Mesendoderm (in vitro differentiated cells): ENCODE measurements around the gene GOLGA2.

Source experiments
- DNase-seq: peaks from one replicate; pipeline ENCODE4 v3.0.0; 2013
- H2AK5ac ChIP-seq: 2 replicates; pipeline ENCODE4 v1.6.1; 2013; ENCODE audit warnings: low read length, inconsistent platforms
- H2BK120ac ChIP-seq: 2 replicates; pipeline ENCODE4 v1.6.1; 2013; ENCODE audit warnings: low read depth, mild to moderate bottlenecking, low read length, moderate library complexity, mixed read lengths
- H2BK15ac ChIP-seq: replicated peaks from 2 replicates; pipeline ENCODE4 v1.6.1; 2013; ENCODE audit warnings: low read depth, mild to moderate bottlenecking, moderate library complexity
- H2BK5ac ChIP-seq: 2 replicates; pipeline ENCODE4 v1.6.1; 2013; ENCODE audit warnings: low read length, inconsistent platforms
- H3K18ac ChIP-seq: 2 replicates; pipeline ENCODE4 v1.6.1; 2013; ENCODE audit warnings: mild to moderate bottlenecking, low read length, mixed read lengths
- H3K23ac ChIP-seq: one replicate; pipeline ENCODE4 v1.6.1; 2013; ENCODE audit warnings: low read length
- H3K27ac ChIP-seq: 2 replicates; pipeline ENCODE4 v1.5.1; 2013; ENCODE audit warnings: low read depth, mild to moderate bottlenecking, inconsistent platforms, low read length, moderate library complexity
- H3K27me3 ChIP-seq: 2 replicates; pipeline ENCODE4 v1.6.1; 2013; ENCODE audit warnings: low read length, control low read depth, mild to moderate bottlenecking, inconsistent platforms; ENCODE audit not compliant: insufficient read depth, poor library complexity
- H3K36me3 ChIP-seq: 2 replicates; pipeline ENCODE4 v1.6.1; 2013; ENCODE audit warnings: low read length, inconsistent platforms; ENCODE audit not compliant: control insufficient read depth, insufficient read depth
- H3K4ac ChIP-seq: one replicate; pipeline ENCODE4 v1.6.1; 2013; ENCODE audit warnings: low read depth, mild to moderate bottlenecking, low read length, moderate library complexity
- H3K4me1 ChIP-seq: 2 replicates; pipeline ENCODE4 v1.6.1; 2013; ENCODE audit warnings: low read depth, low read length, inconsistent platforms; ENCODE audit not compliant: control insufficient read depth
- H3K4me2 ChIP-seq: 2 replicates; pipeline ENCODE4 v1.6.1; 2013; ENCODE audit warnings: low read length
- H3K4me3 ChIP-seq: 2 replicates; pipeline ENCODE4 v1.5.1; 2013; ENCODE audit warnings: mild to moderate bottlenecking, low read length
- H3K56ac ChIP-seq: one replicate; pipeline ENCODE4 v1.6.1; 2013; ENCODE audit warnings: low read length
- H3K79me1 ChIP-seq: 2 replicates; pipeline ENCODE4 v1.6.1; 2013; ENCODE audit warnings: low read length, inconsistent platforms
- H3K79me2 ChIP-seq: 2 replicates; pipeline ENCODE4 v1.6.1; 2013; ENCODE audit warnings: mild to moderate bottlenecking, low read length; ENCODE audit not compliant: control insufficient read depth, insufficient read depth
- H3K9ac ChIP-seq: 2 replicates; pipeline ENCODE4 v1.6.1; 2013; ENCODE audit warnings: low read length, inconsistent platforms
- H4K5ac ChIP-seq: one replicate; pipeline ENCODE4 v1.6.1; 2013; ENCODE audit warnings: low read length
- H4K8ac ChIP-seq: one replicate; pipeline ENCODE4 v1.6.1; 2013; ENCODE audit warnings: low read depth, mild to moderate bottlenecking, control low read depth, low read length, moderate library complexity
- WGBS: extraction: QIAGEN DNeasy Blood & Tissue Kit; methylation state at CpG from one replicate; pipeline ENCODE4 v1.1.7; 2013; ENCODE audit warnings: low lambda C conversion rate, missing lambda C conversion rate; ENCODE audit not compliant: insufficient coverage; ENCODE audit errors: extremely low coverage; 5-methylcytosine and 5-hydroxymethylcytosine counted together

GOLGA2 gene

GRCh38 chr9:128224877-128225276, 50.9 kb downstream of the GOLGA2 start:
- Histone ChIP-seq H2BK15ac (no peak overlapping the region), H3K36me3 (no peaks in the 10 kb centered on the region), H3K23ac (no peak overlapping the region), H2BK5ac (no peak overlapping the region), H3K4ac (no peak overlapping the region), H3K4me3 (no peak overlapping the region), H4K5ac (no peak overlapping the region), H2BK120ac (no peak overlapping the region), H3K18ac (no peak overlapping the region), H3K27me3 (no peaks in the 10 kb centered on the region), H3K27ac (no peak overlapping the region), H2AK5ac (no peak overlapping the region), H3K79me1 (no peaks in the 10 kb centered on the region), H3K56ac (no peak overlapping the region), H4K8ac (no peak overlapping the region), H3K79me2 (no peaks in the 10 kb centered on the region), H3K9ac (no peak overlapping the region), H3K4me1 (no peaks in the 10 kb centered on the region), H3K4me2 (no peak overlapping the region)
- WGBS = no CpG with 5 or more reads among the region's 7 CpGs
- DNase-seq = no peak

DNA sequence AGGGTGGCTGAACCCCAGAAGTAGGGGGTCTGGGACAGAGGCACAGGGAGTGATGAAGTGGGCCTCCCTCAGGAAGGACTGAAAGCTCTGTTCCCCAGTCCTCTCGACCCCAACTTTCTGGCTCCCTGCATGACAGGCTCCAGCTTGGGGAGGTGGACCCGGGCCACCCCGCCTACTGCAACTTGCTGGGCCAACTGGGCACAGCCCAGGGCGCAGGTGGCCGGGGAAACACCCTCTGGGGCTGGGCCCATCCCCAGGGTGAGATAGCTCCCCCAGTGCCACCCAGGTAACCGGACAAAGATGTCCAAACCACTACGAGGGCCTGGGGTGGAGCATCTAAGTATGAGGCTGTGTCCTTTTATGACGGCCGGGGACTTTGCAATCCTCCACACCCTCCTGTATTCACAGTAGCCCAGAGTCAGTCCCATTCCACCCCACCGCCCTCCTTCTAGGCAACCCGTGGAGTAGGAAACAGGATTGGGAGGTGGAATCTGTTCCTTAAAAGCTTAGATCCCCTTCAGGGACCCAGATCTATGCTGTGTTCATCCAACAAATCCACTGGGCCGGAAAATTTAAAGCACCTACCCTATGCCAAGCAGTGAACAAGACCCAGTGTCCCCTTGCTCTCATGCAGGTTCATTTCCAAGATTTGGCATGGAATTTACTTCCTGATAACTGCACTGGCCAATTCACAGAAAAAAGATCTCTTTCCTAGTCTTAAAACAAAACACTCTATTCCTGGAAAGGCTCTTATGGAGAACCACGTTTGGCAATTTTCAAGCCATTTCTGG, 52.7 kb downstream of the GOLGA2 start:
- Histone ChIP-seq H3K27ac (no peak overlapping the region), H3K18ac (no peak overlapping the region), H3K79me1 (no peaks in the 10 kb centered on the region), H3K4me2 (no peak overlapping the region), H3K56ac (no peak overlapping the region), H3K36me3 (no peaks in the 10 kb centered on the region), H3K4me1 (peaks cover 3% of the 10 kb centered on the region), H3K9ac (no peak overlapping the region), H3K27me3 (no peaks in the 10 kb centered on the region), H2AK5ac (no peak overlapping the region), H4K5ac (no peak overlapping the region), H3K79me2 (no peaks in the 10 kb centered on the region), H3K4ac (no peak overlapping the region), H2BK15ac (no peak overlapping the region), H2BK5ac (no peak overlapping the region), H2BK120ac (no peak overlapping the region), H4K8ac (no peak overlapping the region), H3K4me3 (no peak overlapping the region), H3K23ac (no peak overlapping the region)
- DNase-seq = no peak
- WGBS = no CpG with 5 or more reads among the region's 13 CpGs

GRCh38 chr9:128222026-128222425, 53.8 kb downstream of the GOLGA2 start:
- no CpG with 5 or more reads among the region's 10 CpGs for WGBS
- Histone ChIP-seq H3K4me1 (peaks cover 4% of the 10 kb centered on the region), H3K36me3 (no peaks in the 10 kb centered on the region), H3K4ac (no peak overlapping the region), H2BK120ac (no peak overlapping the region), H4K5ac (no peak overlapping the region), H3K9ac (no peak overlapping the region), H3K4me3 (no peak overlapping the region), H2BK15ac (no peak overlapping the region), H3K79me2 (no peaks in the 10 kb centered on the region), H2AK5ac (no peak overlapping the region), H3K79me1 (no peaks in the 10 kb centered on the region), H2BK5ac (no peak overlapping the region), H3K4me2 (no peak overlapping the region), H3K27me3 (no peaks in the 10 kb centered on the region), H3K56ac (no peak overlapping the region), H3K18ac (no peak overlapping the region), H3K27ac (no peak overlapping the region), H4K8ac (no peak overlapping the region), H3K23ac (no peak overlapping the region)
- no peak for DNase-seq

GRCh38 chr9:128219831-128220230, 56.0 kb downstream of the GOLGA2 start:
- no peak overlapping the region for H3K27ac ChIP-seq
- H3K18ac ChIP-seq = no peak overlapping the region
- no peak overlapping the region for H4K8ac ChIP-seq
- H3K4me3 ChIP-seq = no peak overlapping the region
- peaks cover 4% of the 10 kb centered on the region for H3K4me1 ChIP-seq
- WGBS = no CpG with 5 or more reads among the region's 9 CpGs
- no peak overlapping the region for H3K9ac ChIP-seq
- no peaks in the 10 kb centered on the region for H3K27me3 ChIP-seq
- H2AK5ac ChIP-seq = no peak overlapping the region
- no peak overlapping the region for H3K56ac ChIP-seq
- H3K79me1 ChIP-seq = no peaks in the 10 kb centered on the region
- no peaks in the 10 kb centered on the region for H3K79me2 ChIP-seq
- H4K5ac ChIP-seq = no peak overlapping the region
- H3K4me2 ChIP-seq = no peak overlapping the region
- H2BK15ac ChIP-seq = no peak overlapping the region
- no peak overlapping the region for H2BK120ac ChIP-seq
- no peak for DNase-seq
- no peaks in the 10 kb centered on the region for H3K36me3 ChIP-seq
- no peak overlapping the region for H2BK5ac ChIP-seq
- no peak overlapping the region for H3K23ac ChIP-seq
- H3K4ac ChIP-seq = no peak overlapping the region

DNA sequence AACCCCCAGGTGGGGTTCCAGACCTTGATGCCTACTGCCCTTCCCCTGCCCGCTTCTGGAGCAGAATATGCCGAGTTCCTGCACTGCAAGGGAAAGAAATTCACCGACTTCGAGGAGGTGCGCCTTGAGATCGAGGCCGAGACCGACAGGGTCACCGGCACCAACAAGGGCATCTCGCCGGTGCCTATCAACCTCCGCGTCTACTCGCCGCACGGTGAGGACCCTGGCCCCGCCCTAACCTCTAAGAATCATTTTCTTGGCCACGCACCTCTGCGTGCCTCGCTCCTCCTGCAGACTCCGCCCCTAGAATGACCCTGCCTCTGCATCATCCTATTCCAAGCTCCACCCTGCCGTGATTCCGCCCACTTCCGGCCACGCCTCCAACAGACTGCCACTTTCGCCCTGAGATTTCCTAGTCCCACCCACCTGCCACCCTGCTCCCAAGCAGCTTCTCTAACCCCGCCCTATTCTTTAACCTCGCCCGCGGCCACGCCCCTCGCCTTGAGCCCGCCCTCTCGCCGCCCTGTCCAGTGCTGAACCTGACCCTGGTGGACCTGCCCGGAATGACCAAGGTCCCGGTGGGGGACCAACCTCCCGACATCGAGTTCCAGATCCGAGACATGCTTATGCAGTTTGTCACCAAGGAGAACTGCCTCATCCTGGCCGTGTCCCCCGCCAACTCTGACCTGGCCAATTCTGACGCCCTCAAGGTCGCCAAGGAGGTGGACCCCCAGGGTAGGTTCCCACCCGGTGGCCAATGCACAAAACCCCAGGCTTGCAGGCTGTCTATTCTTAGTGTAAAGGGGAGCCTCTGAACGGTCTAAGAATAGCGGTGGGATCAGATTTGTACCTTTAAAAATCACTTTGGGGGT, 57.1 kb downstream of the GOLGA2 start:
- Histone ChIP-seq H3K18ac (no peak overlapping the region), H3K79me1 (no peaks in the 10 kb centered on the region), H3K4me1 (peaks cover 4% of the 10 kb centered on the region), H3K9ac (peak overlapping the region; percentile 74), H2BK15ac (no peak overlapping the region), H4K8ac (no peak overlapping the region), H3K4me3 (peak overlapping the region; percentile 45), H2BK120ac (no peak overlapping the region), H2AK5ac (peak overlapping the region; percentile 5), H3K36me3 (no peaks in the 10 kb centered on the region), H3K56ac (peak overlapping the region; percentile 86), H2BK5ac (no peak overlapping the region), H3K27me3 (no peaks in the 10 kb centered on the region), H3K4ac (no peak overlapping the region), H3K79me2 (no peaks in the 10 kb centered on the region), H4K5ac (no peak overlapping the region), H3K4me2 (peak overlapping the region; percentile 79), H3K23ac (no peak overlapping the region), H3K27ac (no peak overlapping the region)
- no CpG with 5 or more reads among the region's 47 CpGs for WGBS
- peak; percentile 99 for DNase-seq
